ENCODE data around the gene CLIP2.

CLIP2 gene

GRCh38 chr7:74354009-74354408 is 64.8 kb downstream of the CLIP2 start:
- no peak for DNase-seq (ENCODE audit: low spot score)
- no peak for TF ChIP-seq CTCF (IDR thresholded peaks at IDR 0.05; ENCODE audit: extremely low read depth, missing control alignments)

GRCh38 chr7:74355091-74355490 is 65.9 kb downstream of the CLIP2 start:
- no peak for TF ChIP-seq CTCF (IDR thresholded peaks at IDR 0.05; ENCODE audit: extremely low read depth, missing control alignments)

GRCh38 chr7:74356589-74357315 is 67.5 kb downstream of the CLIP2 start:
- DNase-seq (ENCODE audit: low spot score) = no peak
- no peak for TF ChIP-seq CTCF (IDR thresholded peaks at IDR 0.05; ENCODE audit: extremely low read depth, missing control alignments)

More at GRCh38 chr7:74355091-74355490, 65.9 kb downstream of the CLIP2 start:
- DNase-seq (ENCODE audit: low spot score) = no peak

- TF ChIP-seq CTCF (IDR thresholded peaks at IDR 0.05; ENCODE audit: extremely low read depth, missing control alignments) = no peak
- no peak for DNase-seq (ENCODE audit: low spot score)
These were observed 70.8 kb downstream of the CLIP2 start for GRCh38 chr7:74360008-74360407.

GRCh38 chr7:74362266-74362665 is 73.1 kb downstream of the CLIP2 start:
- no peak for DNase-seq (ENCODE audit: low spot score)
- no peak for TF ChIP-seq CTCF (IDR thresholded peaks at IDR 0.05; ENCODE audit: extremely low read depth, missing control alignments)

- DNase-seq (ENCODE audit: low spot score) = no peak
- TF ChIP-seq CTCF (IDR thresholded peaks at IDR 0.05; ENCODE audit: extremely low read depth, missing control alignments) = no peak
These were observed 74.9 kb downstream of the CLIP2 start for GRCh38 chr7:74364061-74364460.

- DNase-seq (ENCODE audit: low spot score) = no peak
These were observed 76.3 kb downstream of the CLIP2 start for GRCh38 chr7:74365322-74366022.

More at GRCh38 chr7:74365322-74366022, 76.3 kb downstream of the CLIP2 start:
- TF ChIP-seq CTCF (IDR thresholded peaks at IDR 0.05; ENCODE audit: extremely low read depth, missing control alignments) = no peak

Data from GM20000 (cell line).